IMR-90 (cell line): ENCODE data around the gene FOLR2. TPM values are rescaled to one million over a fixed set of nuclear protein-coding genes. Genes with fewer than 3 reads are reported as not detected.

Experiments
- ATAC-seq: fragments of 200-7000 bp; cut with Tn5 transposase; 2 replicates; pipeline ENCODE4 v1.9.1; 2020; ENCODE audit warnings: low read depth, mild to moderate bottlenecking, moderate library complexity
- BruUV-seq: library from RNA; stranded (reverse); fragments of 400-500 nt; replicated peaks from 2 replicates; lab custom pipeline; 2021; lab: Mats Ljungman, UMichigan
- CTCF ChIA-PET: fragments of 300-600 bp; formaldehyde crosslinking; extraction: SDS; loops from one replicate; lab custom pipeline; 2021; ENCODE audit warnings: antibody characterized with exemption; lab: Yijun Ruan, JAX
- POLR2A ChIA-PET: fragments of 300-600 bp; sonication (Branson Sonifier 250); formaldehyde crosslinking; loops from one replicate; lab custom pipeline; 2022; ENCODE audit warnings: antibody characterized with exemption; ENCODE audit not compliant: unreplicated experiment; lab: Charles Lee
- DNase-seq: peaks from one replicate; pipeline ENCODE4 v3.0.0; 2013
- H2AFZ ChIP-seq: replicated peaks from 2 replicates; pipeline ENCODE3; 2013; ENCODE audit warnings: low read length, mild to moderate bottlenecking; ENCODE audit not compliant: poor library complexity
- H2AK5ac ChIP-seq: 2 replicates; pipeline ENCODE4 v1.6.1; 2013; ENCODE audit warnings: low read depth, low read length, inconsistent platforms
- H2AK9ac ChIP-seq: replicated peaks from 2 replicates; pipeline ENCODE3; 2013; ENCODE audit warnings: mild to moderate bottlenecking, low read depth, low read length, moderate library complexity; ENCODE audit not compliant: poor library complexity
- H2BK120ac ChIP-seq: 2 replicates; pipeline ENCODE4 v1.6.1; 2013; ENCODE audit warnings: low read depth, low read length, inconsistent platforms
- H2BK15ac ChIP-seq: 3 replicates; pipeline ENCODE4 v1.6.1; 2013; ENCODE audit warnings: low read depth, low read length, inconsistent platforms
- H2BK20ac ChIP-seq: 2 replicates; pipeline ENCODE4 v1.6.1; 2013; ENCODE audit warnings: low read depth, mild to moderate bottlenecking, inconsistent platforms, low read length, moderate library complexity
- H2BK5ac ChIP-seq: 2 replicates; pipeline ENCODE4 v1.6.1; 2013; ENCODE audit warnings: mild to moderate bottlenecking, low read depth, low read length, inconsistent platforms; ENCODE audit not compliant: poor library complexity, severe bottlenecking
- H3K14ac ChIP-seq: replicated peaks from 2 replicates; pipeline ENCODE4 v1.6.1; 2013; ENCODE audit warnings: low read depth, low read length, inconsistent platforms
- H3K18ac ChIP-seq: 2 replicates; pipeline ENCODE4 v1.6.1; 2013; ENCODE audit warnings: low read depth, low read length, control low read depth
- H3K23ac ChIP-seq: 2 replicates; pipeline ENCODE4 v1.6.1; 2013; ENCODE audit warnings: low read depth, low read length, inconsistent platforms
- H3K27ac ChIP-seq: 2 replicates; pipeline ENCODE4 v1.5.1; 2013; ENCODE audit warnings: mild to moderate bottlenecking, control low read depth, low read length; ENCODE audit not compliant: insufficient read depth
- H3K27me3 ChIP-seq: 2 replicates; pipeline ENCODE4 v1.6.1; 2013; ENCODE audit warnings: low read length; ENCODE audit not compliant: control insufficient read depth, insufficient read depth
- H3K36me3 ChIP-seq: 2 replicates; pipeline ENCODE4 v1.6.1; 2013; ENCODE audit warnings: low read length, mixed read lengths; ENCODE audit not compliant: control insufficient read depth, insufficient read depth
- H3K4ac ChIP-seq: 2 replicates; pipeline ENCODE4 v1.6.1; 2013; ENCODE audit warnings: low read depth, low read length, inconsistent platforms
- H3K4me1 ChIP-seq: 2 replicates; pipeline ENCODE4 v1.6.1; 2013; ENCODE audit warnings: low read length, mixed read lengths; ENCODE audit not compliant: control insufficient read depth, insufficient read depth
- H3K4me2 ChIP-seq: 2 replicates; pipeline ENCODE4 v1.6.1; 2013; ENCODE audit warnings: low read depth, mild to moderate bottlenecking, control low read depth, low read length, moderate library complexity
- H3K4me3 ChIP-seq: 2 replicates; pipeline ENCODE4 v1.5.1; 2013; ENCODE audit warnings: low read depth, mild to moderate bottlenecking, control low read depth, low read length, moderate library complexity; ENCODE audit not compliant: insufficient read depth
- H3K56ac ChIP-seq: 2 replicates; pipeline ENCODE4 v1.6.1; 2013; ENCODE audit warnings: low read length, inconsistent platforms; ENCODE audit not compliant: insufficient read depth; ENCODE audit errors: extremely low read depth
- H3K79me1 ChIP-seq, 2 experiments: 2 replicates each; pipeline ENCODE4 v1.6.1; 2013; ENCODE audit warnings: low read length in 2 of 2, inconsistent platforms in 1 of 2, low read depth in 1 of 2
- H3K9ac ChIP-seq: 2 replicates; pipeline ENCODE4 v1.6.1; 2013; ENCODE audit warnings: low read depth, low read length, control low read depth
- H3K9me1 ChIP-seq: 2 replicates; pipeline ENCODE4 v1.6.1; 2013; ENCODE audit warnings: low read length, inconsistent platforms; ENCODE audit not compliant: insufficient read depth
- H3K9me3 ChIP-seq: 2 replicates; pipeline ENCODE4 v1.6.1; 2013; ENCODE audit warnings: low read length; ENCODE audit not compliant: control insufficient read depth, insufficient read depth
- H4K20me1 ChIP-seq: 2 replicates; pipeline ENCODE4 v1.6.1; 2013; ENCODE audit warnings: low read length, inconsistent platforms; ENCODE audit not compliant: insufficient read depth
- H4K5ac ChIP-seq: 2 replicates; pipeline ENCODE4 v1.6.1; 2013; ENCODE audit warnings: mild to moderate bottlenecking, low read depth, low read length, control low read depth
- H4K8ac ChIP-seq, 2 experiments: 2 replicates each; pipeline ENCODE4 v1.6.1; 2013; ENCODE audit warnings: low read depth in 2 of 2, low read length in 2 of 2, control low read depth in 1 of 2, inconsistent platforms in 1 of 2
- H4K91ac ChIP-seq: 2 replicates; pipeline ENCODE4 v1.6.1; 2013; ENCODE audit warnings: low read depth, low read length, inconsistent platforms; ENCODE audit not compliant: insufficient read depth
- BHLHE40 ChIP-seq: fragments of 150-350 bp; IDR thresholded peaks from 2 replicates; pipeline ENCODE4 v1.6.1; 2016; ENCODE audit warnings: mild to moderate bottlenecking, low read depth, low read length
- CEBPB ChIP-seq: IDR thresholded peaks from 2 replicates; pipeline ENCODE4 v1.6.1; 2012; ENCODE audit warnings: low read depth, low read length, improper control_type of control experiment
- CHD1 ChIP-seq: IDR thresholded peaks from 2 replicates; pipeline ENCODE4 v1.6.1; 2012; ENCODE audit warnings: low read depth, low read length, improper control_type of control experiment
- FOS ChIP-seq: fragments of 150-350 bp; IDR thresholded peaks from 2 replicates; pipeline ENCODE4 v1.6.1; 2016; ENCODE audit warnings: low read depth, low read length
- MAFK ChIP-seq: IDR thresholded peaks from 2 replicates; pipeline ENCODE4 v1.6.1; 2012; ENCODE audit warnings: low read depth, low read length, improper control_type of control experiment
- MAZ ChIP-seq: IDR thresholded peaks from 2 replicates; pipeline ENCODE4 v1.6.1; 2012; ENCODE audit warnings: low read depth, mild to moderate bottlenecking, low read length, improper control_type of control experiment, moderate library complexity, borderline replicate concordance
- POLR2A ChIP-seq: IDR thresholded peaks from 2 replicates; pipeline ENCODE4 v1.6.1; 2012; ENCODE audit warnings: mild to moderate bottlenecking, low read depth, low read length
- RFX5 ChIP-seq: IDR thresholded peaks from 2 replicates; pipeline ENCODE4 v1.8.0; 2012; ENCODE audit warnings: low read depth, mild to moderate bottlenecking, low read length, moderate library complexity
- WGBS, 2 experiments: methylation state at CpG; one replicate each; pipeline versions ENCODE4 v1.1.5 to v1.1.7; 2013; ENCODE audit warnings: missing lambda C conversion rate in 2 of 2; ENCODE audit not compliant: insufficient read length in 1 of 2; ENCODE audit errors: extremely low coverage in 2 of 2; 5-methylcytosine and 5-hydroxymethylcytosine counted together
- dilution Hi-C: fragments of 300-500 bp; cut with HindIII; formaldehyde crosslinking; loops from one replicate; pipeline ENCODE4 v1.14.3; 2018; ENCODE audit warnings: low sequenced_read_pairs; ENCODE audit not compliant: unreplicated experiment
- in situ Hi-C: fragments of 300-500 bp; cut with MboI; formaldehyde crosslinking; loops from 3 replicates; pipeline ENCODE4 v1.14.3; 2019; ENCODE audit warnings: low sequenced_read_pairs, inconsistent platforms, mixed read lengths
- intact Hi-C: fragments of 100-400 bp; cut with micrococcal nuclease; formaldehyde crosslinking; loops from 2 replicates; pipeline ENCODE4 v1.10.0; 2022
- polyA plus RNA-seq, 3 experiments: library from polyadenylated mRNA; depleted of rRNA; stranded (reverse); fragments of >200 nt; gene quantifications; 2 replicates each; pipeline ENCODE4 v1.2.3, GENCODE V29; 2012; ENCODE audit warnings: low replicate concordance in 1 of 3
- total RNA-seq: library from RNA; depleted of rRNA; stranded (reverse); fragments of >200 nt; gene quantifications from 2 replicates; pipeline ENCODE4 v1.2.3, GENCODE V29; 2012
- TF ChIP-seq, protein P1 (sequence below): fragments of 150-350 bp; IDR thresholded peaks from 2 replicates; pipeline ENCODE4 v1.6.1; 2017; ENCODE audit warnings: mild to moderate bottlenecking, antibody characterized with exemption, low read length, low read depth

Gene FOLR2
- total and polyA plus RNA-seq, 2 of the 4 experiments (the other 2 are of a cell fraction) = not detected

DNA sequence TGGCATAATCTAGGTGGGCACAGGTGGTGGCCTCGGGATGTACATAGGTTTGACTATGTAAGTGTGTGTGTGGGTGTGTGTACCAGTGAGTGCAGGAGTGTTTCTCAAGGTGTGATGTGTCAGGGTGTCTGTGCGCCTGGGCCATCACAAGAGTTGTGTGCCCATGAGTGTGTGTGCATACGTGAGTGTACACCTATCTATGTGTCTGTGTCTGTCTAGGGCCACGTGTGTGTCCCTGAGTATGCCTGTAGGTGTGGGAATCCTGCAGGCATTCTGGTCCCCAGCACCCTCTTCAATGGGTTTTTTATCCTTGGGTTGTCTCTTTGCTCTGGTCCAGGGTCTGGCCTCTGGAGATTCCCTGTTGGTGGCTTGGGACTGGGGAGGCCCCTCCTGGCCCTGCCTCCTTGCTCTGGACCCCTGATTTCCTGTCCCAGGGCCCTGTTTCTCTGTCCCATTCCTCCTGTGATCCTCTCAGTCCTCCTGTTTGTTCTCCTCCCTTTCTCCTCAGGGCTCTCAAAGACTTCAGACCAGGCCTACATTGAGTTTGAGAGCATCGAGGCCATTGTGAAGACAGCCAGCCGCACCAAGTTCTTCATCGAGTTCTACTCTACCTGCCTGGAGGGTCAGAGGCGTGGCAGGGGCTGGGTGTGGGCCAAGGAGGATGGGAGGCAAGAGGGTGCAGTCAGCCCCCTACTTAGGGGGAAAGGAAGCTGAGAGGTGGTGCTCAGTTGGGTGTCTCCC, 17.3 kb downstream of the FOLR2 start:
- Histone ChIP-seq H2BK5ac (no peak overlapping the region), H2AK5ac (no peak overlapping the region), H3K18ac (no peak overlapping the region), H4K91ac (no peak overlapping the region), H3K4ac (no peak overlapping the region), H3K9me3 (no peaks in the 10 kb centered on the region), H4K5ac (no peak overlapping the region), H2AK9ac (no peak overlapping the region), H3K79me1 (peaks cover 9 to 48% of the 10 kb centered on the region in 2 experiments), H3K56ac (no peak overlapping the region), H2BK20ac (no peak overlapping the region), H3K27me3 (no peaks in the 10 kb centered on the region), H2BK120ac (no peak overlapping the region), H3K9ac (no peak overlapping the region), H3K4me1 (no peaks in the 10 kb centered on the region; the same call in 1 of the 2 replicates), H2BK15ac (no peak overlapping the region), H3K23ac (no peak overlapping the region), H4K8ac (no peak overlapping the region), H3K4me2 (no peak overlapping the region), H2AFZ (no peak overlapping the region), H3K14ac (no peak overlapping the region), H4K20me1 (peaks cover 72% of the 10 kb centered on the region), H3K27ac (no peak overlapping the region), H3K9me1 (no peaks in the 10 kb centered on the region), H3K36me3 (peaks cover 87% of the 10 kb centered on the region), H3K4me3 (no peak overlapping the region)
- intact Hi-C loops (no loop called here), in situ Hi-C loops (no loop called here), dilution Hi-C loops (no loop called here)
- WGBS, 2 experiments = 90% methylated on average over 2 of the region's 8 CpGs; no CpG with 5 or more reads in 1 of the 2 experiments
- no peak for ATAC-seq
- no peak for DNase-seq
- ChIA-PET CTCF (no interaction called here), POLR2A (interaction anchor here (0.7 kb wide), 1 partner anchor 9 kb away, joined by 3 read pairs; no protein-coding TSS in a partner anchor)
- TF ChIP-seq MAFK (no peak), BHLHE40 (no peak), POLR2A (no peak), CHD1 (no peak), RFX5 (no peak), MAZ (no peak), FOS (no peak), CEBPB (no peak)
- TF ChIP-seq, protein P1, sequence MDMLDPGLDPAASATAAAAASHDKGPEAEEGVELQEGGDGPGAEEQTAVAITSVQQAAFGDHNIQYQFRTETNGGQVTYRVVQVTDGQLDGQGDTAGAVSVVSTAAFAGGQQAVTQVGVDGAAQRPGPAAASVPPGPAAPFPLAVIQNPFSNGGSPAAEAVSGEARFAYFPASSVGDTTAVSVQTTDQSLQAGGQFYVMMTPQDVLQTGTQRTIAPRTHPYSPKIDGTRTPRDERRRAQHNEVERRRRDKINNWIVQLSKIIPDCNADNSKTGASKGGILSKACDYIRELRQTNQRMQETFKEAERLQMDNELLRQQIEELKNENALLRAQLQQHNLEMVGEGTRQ = no peak
- no TSS peak for BruUV-seq
